C4-2B (cell line): ENCODE measurements around the gene GPR143.

ENCODE experiments used
- H3K27ac ChIP-seq: fragments of 450-650 bp; 2 replicates; pipeline ENCODE4 v1.5.1; 2017
- ZFX ChIP-seq: fragments of 450-650 bp; IDR thresholded peaks from 2 replicates; pipeline ENCODE4 v1.6.1; 2017
- TF ChIP-seq, protein P1 (sequence below): fragments of 450-650 bp; conservative IDR thresholded peaks from 2 replicates; pipeline ENCODE4 v1.5.1; 2017; ENCODE audit warnings: mild to moderate bottlenecking

Gene GPR143

DNA sequence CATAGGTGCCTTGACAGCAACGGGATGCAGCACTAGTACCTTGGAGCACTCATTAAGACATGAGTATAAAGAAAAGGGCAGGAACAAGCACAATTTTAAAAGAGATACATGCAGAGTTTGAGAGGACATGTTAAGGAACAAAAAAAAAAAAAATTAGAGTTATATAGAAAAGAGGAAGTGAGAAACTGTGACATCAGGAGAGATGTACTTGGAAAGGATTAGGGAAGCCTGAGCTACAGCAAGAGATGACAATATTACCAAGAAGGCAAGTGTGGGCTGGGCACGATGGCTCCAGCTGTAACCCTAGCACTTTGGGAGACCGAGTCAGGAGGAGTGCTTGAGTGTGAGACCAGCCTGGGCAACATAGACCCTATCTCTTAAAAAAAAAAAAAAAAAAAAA lies 37.4 kb downstream of the GPR143 start:
- no peak overlapping the region for H3K27ac ChIP-seq
- TF ChIP-seq, protein P1, sequence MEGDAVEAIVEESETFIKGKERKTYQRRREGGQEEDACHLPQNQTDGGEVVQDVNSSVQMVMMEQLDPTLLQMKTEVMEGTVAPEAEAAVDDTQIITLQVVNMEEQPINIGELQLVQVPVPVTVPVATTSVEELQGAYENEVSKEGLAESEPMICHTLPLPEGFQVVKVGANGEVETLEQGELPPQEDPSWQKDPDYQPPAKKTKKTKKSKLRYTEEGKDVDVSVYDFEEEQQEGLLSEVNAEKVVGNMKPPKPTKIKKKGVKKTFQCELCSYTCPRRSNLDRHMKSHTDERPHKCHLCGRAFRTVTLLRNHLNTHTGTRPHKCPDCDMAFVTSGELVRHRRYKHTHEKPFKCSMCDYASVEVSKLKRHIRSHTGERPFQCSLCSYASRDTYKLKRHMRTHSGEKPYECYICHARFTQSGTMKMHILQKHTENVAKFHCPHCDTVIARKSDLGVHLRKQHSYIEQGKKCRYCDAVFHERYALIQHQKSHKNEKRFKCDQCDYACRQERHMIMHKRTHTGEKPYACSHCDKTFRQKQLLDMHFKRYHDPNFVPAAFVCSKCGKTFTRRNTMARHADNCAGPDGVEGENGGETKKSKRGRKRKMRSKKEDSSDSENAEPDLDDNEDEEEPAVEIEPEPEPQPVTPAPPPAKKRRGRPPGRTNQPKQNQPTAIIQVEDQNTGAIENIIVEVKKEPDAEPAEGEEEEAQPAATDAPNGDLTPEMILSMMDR: no peak
- TF ChIP-seq ZFX: no peak

- H3K27ac ChIP-seq: no peak overlapping the region
- TF ChIP-seq ZFX: no peak
- TF ChIP-seq, protein P1: no peak
Observed at GRCh38 chrX:9724711-9725110, 40.9 kb downstream of the GPR143 start.

GRCh38 chrX:9717376-9717775 lies 48.3 kb downstream of the GPR143 start:
- TF ChIP-seq, protein P1: no peak
- TF ChIP-seq ZFX: no peak

GRCh38 chrX:9710332-9710731 lies 55.3 kb downstream of the GPR143 start:
- no peak for TF ChIP-seq ZFX
- TF ChIP-seq, protein P1: no peak
- no peak overlapping the region for H3K27ac ChIP-seq

More at GRCh38 chrX:9717376-9717775, 48.3 kb downstream of the GPR143 start:
- H3K27ac ChIP-seq: no peak overlapping the region

DNA sequence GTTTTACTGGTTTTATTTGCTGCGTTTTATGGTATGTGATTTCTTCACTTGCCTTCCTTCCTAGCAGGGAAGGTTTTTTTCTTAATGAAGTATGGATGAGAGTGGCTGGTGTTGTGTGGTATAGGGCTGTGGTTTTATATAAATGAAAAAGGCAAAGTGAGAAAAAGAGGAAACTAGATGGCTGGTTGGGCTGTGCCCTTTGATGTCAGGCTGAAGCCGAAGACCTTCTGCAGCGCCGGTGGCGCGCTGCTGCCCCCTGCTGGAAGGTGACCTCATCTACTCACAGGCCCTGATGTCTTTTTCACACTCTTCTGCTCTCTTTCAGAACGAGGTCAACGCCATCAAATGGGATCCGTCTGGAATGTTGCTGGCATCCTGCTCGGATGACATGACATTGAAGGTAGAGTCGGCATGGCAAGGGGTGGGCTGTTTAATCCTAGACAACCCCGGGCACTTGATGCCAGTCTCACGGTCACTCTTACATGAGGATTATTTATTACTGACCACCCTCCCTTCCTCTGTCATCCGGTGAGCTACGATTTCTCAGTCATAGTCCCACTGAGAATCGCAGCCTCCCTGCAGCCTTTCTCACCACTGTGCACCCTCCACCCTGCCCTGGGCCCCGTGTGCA lies 56.6 kb downstream of the GPR143 start:
- H3K27ac ChIP-seq: peak overlapping the region; percentile 57
- no peak for TF ChIP-seq ZFX
- TF ChIP-seq, protein P1: peak; percentile 84

DNA sequence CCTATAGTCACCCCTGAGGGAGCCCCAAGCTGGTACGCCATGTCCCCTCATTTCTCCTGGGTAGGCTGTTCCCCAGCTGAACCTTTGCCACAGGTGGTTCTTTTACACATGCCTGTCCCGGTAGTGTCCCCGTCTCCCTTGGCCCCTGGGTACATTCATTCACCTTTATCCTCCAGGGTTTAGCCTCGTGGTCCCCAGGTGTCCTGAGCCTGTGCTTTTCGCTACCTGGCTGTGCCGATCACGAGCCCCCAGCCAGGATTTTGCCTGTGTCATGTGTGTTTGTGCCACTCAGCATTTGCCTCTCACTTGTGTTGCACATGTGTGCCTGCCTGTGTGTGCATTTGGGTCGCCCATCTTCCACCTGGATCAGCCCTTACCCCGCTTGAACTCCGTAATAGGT lies 57.6 kb downstream of the GPR143 start:
- TF ChIP-seq, protein P1: no peak
- TF ChIP-seq ZFX: no peak
- peak overlapping the region; percentile 57 for H3K27ac ChIP-seq

DNA sequence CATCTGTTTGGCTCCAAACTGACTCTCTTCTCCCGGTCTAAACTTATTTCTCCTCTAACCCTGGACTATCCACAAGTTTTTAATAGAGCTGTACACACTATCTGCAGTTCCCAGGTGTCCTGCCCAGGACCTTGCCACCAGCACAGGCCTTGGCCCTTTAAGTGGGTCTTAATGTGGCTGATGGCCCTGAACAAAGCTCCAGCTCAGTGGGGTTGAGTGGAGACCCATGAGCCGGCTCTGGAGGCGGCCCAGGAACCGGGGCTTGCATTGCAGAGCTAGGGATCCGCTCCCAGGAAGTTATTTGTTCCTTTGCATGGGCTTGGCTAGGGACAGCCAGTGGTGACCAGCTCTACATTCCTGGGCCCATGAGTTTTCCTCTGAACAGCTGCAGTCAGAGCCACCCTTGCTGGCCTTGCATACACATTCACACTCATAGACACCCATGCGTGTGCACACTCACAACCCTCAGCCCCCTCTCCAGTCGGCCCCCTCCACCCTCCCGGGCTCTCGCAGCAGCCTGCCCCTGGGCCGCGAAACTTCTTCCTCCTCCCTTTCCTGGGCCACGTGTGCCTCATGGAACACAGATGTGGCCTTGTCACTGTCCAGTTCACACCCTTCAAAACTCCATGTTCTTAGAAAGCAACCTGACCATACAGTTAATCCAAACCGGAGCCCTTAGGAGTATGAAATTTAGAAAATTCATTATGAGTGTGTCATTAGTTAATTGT lies 58.2 kb downstream of the GPR143 start:
- H3K27ac ChIP-seq: no peak overlapping the region; the same call in 1 of the 2 replicates
- no peak for TF ChIP-seq ZFX

GRCh38 chrX:9706421-9706820 lies 59.2 kb downstream of the GPR143 start:
- TF ChIP-seq, protein P1: no peak
- no peak for TF ChIP-seq ZFX
- H3K27ac ChIP-seq: no peak overlapping the region
